HT-29 (cell line): Measurements from ENCODE around the gene ADAMTS17. TPM values are rescaled to one million over a fixed set of nuclear protein-coding genes. Genes with fewer than 3 reads are reported as not detected.
A peak's percentile ranks its signal among the peaks of the same experiment; 100 is the strongest.

ENCODE experiments used
- DNase-seq: peaks from one replicate; pipeline ENCODE4 v3.0.0-alpha.2; 2015; ENCODE audit warnings: low spot score
- total RNA-seq: library from RNA; depleted of rRNA; stranded (reverse); fragments of >200 nt; shearing (Covaris generic); gene quantifications from 2 replicates; pipeline ENCODE4 v1.2.3, GENCODE V29; 2014; rRNA removed

ADAMTS17 gene, protein sequence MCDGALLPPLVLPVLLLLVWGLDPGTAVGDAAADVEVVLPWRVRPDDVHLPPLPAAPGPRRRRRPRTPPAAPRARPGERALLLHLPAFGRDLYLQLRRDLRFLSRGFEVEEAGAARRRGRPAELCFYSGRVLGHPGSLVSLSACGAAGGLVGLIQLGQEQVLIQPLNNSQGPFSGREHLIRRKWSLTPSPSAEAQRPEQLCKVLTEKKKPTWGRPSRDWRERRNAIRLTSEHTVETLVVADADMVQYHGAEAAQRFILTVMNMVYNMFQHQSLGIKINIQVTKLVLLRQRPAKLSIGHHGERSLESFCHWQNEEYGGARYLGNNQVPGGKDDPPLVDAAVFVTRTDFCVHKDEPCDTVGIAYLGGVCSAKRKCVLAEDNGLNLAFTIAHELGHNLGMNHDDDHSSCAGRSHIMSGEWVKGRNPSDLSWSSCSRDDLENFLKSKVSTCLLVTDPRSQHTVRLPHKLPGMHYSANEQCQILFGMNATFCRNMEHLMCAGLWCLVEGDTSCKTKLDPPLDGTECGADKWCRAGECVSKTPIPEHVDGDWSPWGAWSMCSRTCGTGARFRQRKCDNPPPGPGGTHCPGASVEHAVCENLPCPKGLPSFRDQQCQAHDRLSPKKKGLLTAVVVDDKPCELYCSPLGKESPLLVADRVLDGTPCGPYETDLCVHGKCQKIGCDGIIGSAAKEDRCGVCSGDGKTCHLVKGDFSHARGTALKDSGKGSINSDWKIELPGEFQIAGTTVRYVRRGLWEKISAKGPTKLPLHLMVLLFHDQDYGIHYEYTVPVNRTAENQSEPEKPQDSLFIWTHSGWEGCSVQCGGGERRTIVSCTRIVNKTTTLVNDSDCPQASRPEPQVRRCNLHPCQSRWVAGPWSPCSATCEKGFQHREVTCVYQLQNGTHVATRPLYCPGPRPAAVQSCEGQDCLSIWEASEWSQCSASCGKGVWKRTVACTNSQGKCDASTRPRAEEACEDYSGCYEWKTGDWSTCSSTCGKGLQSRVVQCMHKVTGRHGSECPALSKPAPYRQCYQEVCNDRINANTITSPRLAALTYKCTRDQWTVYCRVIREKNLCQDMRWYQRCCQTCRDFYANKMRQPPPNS
- 3.0 and 4.2 TPM in 2 replicates for total RNA-seq

DNA sequence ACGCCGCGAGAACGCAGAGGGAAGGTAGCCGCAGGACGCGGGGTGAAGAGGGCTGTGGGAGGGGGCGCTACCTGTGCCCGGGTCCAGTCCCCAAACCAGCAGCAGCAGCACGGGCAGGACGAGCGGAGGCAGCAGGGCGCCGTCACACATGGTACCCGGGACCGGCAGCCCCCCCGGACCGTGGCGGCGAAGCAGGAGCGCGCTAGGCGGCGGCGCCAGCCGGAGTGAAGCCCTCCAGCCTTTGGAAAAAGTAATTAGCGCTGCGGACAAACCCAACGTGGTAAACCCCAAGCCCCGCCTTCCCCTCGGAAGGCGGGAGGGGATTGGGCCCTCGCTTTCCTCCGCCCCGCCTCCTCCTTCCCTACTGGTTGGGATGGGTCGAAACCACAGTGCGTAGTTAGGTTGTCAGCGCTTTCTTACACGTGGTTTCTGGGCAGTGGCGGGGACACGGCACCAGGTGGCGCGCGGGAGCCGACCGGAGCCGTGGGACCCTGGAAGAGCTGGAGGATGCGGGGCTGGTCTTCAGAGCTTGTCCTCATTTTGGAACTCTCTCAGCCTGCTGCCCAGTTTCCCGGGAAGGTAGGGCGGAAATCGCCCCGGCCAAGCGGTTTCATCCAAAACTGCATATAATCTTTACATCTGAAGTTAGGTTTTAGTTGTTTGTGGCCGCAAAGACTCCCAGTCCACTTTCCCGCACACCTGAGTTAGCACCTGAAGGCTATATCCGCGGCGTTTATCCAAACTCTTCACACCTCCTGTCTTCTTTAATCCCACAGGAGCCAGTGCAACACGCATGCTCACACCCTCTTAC, at the start of gene ADAMTS17:
Gene ADAMTS17, minus strand, starts transcription at position 226 of the 811 bp plus-strand sequence. Its CDS starts 76 bp downstream, at position 150.
- peak; percentile 98 for DNase-seq

DNA sequence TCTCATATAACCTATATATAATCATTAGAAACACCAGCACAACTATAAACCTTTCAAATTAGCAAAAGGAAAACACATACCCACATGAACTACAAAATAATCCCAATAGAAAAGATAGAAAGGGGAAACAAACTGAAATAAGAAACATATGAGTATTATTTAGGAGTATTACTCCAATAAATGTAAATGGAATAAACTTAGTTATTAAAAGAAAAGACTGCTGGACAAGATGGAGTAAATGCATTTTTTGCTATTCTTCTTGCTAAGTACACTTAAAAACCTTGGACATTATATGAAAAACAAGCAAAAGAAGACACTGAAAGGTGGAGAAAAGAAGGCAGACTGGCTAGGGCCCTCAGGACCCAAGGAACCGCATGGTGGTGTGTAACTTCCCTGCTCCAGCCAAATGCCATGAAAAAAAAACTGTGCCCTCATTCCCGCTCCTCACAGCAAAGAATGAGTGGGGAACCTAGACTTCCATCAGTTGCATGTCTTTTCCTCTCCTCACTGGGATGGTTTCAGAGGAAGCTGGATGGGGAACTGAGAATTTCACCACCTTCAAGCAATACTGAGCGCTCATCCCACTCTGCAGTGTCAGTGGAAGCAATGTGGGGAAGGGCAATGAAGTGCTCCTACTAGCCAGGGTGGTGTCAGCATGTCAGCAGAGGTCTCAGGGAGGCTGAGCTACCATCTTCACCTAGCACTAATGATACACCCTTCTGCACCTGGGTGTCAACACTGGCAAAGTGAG, 43.7 kb upstream of the ADAMTS17 start:
- DNase-seq = no peak

DNA sequence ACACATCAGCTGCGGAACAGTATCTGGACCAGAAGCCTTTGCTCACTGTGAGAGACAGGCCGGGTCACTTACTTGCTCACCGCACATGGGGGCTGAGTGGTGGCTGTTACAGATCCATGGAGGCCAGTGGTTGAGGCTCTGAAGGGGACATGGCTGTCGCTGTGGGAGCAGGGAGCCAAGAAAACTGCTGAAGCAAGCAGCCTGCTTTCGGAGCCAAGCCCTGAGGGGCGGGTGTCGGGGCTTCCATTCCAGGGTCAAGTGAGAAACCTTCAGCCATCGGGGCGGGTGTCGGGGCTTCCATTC, 42.3 kb upstream of the ADAMTS17 start:
- no peak for DNase-seq

DNA sequence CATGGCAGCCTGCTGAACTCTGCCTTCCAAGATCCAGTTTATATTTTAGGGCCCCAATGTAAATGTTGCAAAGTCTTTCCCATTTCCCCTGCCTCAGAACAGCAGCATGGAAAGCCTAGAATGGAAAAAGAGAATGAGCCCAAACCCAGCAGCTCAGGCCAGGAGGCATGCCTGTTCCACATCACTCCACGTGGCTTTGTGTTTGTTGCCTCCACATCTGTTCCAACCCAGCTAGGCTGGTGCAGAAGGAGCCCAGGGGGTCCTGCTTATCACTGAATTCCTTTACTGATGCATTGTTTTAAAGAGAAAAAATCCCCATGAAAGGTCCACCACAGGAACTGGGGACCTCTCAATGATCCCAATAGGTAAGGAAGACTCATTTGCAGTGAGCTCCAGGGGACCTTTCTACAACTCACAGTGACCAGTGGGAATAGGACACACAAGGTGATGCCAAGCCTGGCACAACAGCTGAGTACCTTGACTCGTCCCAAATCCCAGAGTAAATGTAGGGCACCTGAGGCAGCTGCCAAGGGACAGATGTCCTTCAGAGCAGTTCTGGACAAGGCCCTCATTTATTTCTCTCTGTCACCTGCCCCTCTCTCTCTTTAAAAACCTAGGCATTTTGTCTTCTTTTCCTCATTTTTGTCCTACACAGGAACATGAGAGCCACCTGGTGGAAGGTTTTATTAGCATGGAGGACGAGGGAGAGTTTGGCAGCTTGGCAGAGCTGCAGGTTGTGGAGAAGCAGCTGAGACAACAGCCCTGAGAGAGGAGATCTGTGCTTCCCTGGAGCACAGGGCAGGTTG, 41.7 kb upstream of the ADAMTS17 start:
- peak; percentile 57 for DNase-seq

DNA sequence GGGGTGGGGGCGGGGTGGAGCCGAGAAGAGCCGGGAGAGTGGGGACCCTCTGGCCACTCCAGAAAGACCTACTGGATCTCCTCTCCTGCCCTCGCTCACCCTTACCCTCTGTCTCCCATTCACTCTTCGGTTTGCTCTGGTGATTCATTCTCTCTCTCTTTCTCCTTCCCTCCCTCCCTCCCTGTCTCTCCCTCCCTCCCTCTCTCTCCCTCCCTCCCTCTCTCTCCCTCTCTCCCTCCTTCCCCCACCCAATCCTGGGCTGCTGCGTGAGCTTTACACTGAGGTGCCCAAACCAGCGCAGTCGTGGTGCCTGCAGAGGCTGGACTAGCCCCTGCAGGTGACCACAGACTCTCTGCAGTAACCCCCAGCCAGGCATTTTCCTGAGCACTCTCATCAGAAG, 32.2 kb upstream of the ADAMTS17 start:
- DNase-seq = no peak

DNA sequence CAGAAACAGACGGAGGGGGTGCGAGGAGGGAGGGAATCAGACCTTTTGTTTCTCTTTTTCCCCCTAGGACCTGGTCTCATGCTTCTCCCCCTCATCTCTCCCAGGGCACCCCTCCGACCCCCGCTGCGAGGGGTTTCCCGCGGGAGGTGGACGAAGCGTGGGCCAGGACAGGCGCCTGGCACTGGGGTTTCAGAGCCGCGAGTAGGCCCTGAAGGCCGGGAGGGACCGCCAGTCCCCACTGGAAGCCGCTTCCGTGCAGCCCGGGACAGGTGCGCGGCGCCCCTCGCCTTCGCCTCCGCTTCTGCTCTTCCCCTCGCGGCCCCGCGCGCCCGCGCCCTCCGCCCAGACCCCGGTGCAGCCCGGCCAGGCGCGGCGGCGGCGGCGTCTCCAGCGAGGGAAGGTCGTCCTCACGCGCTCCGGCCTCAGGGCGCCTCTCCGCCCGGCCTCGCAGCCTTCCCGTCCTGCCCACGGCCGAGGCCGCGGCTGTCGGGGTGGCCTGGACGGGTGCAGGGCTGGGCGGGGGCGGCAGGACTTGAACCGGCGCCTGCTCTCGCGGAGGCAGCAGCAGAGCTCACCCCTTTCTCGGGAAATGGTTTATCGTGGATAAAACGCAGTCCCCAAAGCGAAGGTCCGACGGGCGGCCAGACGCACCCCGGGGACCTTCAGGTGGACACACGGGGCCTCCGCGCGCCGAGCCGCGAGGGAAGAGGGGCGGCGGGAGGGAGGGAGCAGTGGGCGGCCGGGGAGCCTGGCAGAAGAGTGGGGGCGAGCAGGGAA, 31.5 kb upstream of the ADAMTS17 start:
- DNase-seq = no peak

DNA sequence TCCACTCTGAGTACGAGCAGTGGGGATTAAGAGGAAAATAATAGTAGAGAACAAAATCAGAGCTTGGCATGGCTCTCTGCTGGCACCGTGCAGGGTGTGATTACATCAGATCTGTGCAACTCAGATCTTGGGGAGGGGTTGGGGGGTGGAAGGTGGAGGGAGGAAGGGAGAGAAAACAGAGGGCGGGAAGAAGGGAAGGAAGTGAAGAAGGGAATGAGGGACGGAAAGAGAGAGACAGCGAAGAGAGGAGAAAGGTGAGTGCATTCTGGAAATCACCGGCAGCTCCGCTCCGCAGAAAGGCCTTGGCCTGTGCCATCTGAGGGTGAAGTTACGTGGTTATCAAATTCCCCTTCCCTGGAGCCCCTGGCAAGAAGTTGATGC, 31.0 kb upstream of the ADAMTS17 start:
- no peak for DNase-seq

DNA sequence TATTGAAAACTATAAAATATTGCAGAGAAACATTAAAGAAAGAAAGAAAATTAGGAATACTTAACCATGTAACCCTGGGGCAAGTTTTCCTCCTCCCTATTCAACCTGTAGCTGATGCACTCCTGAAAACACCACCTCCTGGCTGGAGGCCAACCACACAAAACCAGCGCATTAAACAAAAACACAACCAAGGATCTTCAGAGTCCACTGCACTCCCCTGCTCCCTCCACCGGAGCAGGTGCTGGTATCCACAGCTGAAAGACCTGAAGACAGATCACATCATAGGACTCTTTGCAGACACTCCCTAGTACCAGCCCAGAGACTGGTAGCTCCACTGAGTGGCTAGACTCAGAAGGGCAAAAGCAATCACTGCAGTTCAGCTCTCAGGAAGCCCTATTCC, 13.6 kb upstream of the ADAMTS17 start:
- no peak for DNase-seq

DNA sequence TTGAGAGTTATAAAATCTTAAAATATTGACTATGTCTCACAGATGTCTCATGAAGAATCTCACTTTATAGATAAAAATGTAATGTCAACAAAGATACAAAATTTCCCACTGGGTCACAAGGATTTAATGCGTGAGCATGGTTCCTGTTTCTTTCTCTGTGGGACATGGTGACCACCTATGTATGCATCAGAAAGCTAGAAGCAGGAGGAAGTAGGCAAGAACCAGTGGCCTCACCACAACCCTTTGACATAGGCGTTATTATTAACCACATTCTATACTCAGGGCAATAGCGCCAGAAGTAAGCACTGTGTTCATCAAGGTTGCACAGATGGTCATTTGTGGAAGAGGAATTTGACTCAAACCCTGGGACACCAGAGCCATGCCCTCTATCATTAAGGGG, 11.7 kb upstream of the ADAMTS17 start:
- DNase-seq = no peak

DNA sequence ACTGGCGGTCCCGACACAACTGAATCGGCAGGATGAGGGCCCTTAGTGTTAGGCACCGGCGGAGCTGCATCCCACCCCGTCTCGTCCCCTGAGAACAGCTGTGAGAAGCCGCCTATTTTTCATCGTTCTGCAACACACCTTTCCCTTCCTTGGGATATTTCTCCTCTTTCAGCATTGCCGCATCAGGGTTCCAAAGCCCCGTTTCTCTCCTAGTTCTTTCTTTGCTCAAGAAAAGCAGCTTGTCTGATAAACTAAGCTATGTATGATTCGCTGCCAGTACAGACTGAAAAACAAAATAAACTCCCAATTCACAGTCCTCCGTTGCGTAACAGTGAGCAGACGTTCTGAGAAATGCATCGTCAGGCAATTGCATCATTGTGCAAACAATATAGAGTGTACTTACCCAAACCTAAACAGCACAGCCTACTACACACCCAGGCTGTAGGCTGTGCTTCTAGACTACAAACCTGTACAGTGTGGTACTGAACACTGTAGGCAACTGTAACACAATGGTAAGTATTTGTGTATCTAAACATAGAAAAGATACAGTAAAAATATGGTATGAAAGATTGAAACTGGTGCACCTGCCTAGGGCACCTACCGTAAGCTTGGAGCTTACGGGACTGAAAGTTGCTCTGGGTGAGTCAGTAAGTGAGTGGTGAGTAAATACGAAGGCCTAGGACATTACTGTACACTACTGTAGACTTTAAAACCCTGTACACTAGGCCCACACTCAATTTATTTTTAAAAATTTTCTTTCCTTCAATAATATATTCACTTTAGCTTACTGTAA, 8.9 kb upstream of the ADAMTS17 start:
- DNase-seq = peak; percentile 64

DNA sequence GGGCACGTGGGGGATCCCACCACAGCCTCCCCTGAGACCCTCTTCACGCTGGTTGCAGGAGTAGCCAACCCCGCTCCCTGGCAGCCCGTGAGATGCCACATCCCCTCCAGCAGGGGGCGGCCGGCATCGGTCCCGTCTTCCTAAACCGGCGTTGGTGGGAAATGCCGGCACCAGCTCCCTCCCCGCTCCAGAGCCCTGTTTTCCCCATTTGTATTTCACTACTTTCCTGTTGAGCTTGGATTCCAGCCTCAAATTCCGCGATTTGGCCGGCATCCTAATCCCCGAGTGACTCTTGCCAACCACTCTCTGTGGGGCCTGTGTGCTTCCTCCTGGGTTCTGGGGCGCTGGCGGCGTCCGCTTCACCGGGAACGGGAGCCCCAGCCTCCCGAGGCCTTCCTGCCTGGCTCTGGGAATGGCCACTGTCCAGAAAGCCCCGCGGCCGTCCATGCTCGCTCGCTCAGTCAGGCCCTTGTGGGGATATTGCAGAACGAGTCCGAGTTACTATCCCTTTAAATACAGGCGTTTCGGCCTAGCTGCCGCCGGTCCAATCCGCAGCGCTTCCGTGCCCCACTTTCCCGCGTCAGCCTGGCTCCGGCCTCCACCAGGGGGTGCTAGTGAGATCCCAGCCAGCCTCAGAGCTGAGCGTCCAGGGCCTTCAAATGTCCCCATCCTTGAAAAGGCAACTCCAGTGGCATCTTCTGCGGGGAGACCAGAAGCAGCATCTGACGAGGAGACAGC, 8.1 kb upstream of the ADAMTS17 start:
- DNase-seq = peak; percentile 98

DNA sequence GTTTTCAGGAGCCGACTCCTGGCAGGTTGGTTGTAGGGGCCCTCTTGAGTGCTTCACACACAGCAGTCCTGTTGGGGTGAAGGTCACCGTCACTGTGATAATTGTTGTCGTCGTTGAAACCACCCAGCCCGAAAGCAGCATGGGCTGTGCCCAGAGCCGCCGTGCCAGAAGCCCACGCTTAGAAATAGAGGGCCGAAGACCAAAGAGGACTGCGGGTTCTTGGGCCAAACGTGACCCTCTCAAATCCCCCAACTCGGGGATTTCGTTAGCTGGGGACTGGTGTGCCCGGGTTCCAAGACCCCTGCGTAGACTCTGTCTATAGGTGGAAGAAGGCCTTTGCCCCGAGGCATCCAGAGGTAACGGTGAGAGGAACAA, 7.5 kb upstream of the ADAMTS17 start:
- DNase-seq = no peak

DNA sequence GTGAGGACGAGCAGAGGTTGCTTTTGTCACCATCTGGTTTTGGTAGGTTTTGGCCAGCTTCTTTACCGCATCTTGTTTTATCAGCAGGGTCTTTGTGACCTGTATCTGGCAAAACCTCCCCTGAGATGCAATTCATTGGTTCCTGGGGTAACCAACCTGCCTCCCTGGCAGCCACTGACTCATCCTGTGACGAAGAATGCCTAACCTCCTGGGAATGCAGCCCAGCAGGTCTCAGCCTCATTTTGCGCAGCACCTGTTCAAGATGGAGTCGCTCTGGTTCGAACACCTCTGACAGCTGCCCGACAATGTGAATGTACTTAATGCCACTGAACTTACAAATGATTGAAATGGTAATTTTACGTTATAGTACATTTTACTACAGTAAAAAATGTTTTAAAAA, 6.8 kb upstream of the ADAMTS17 start:
- DNase-seq = no peak

DNA sequence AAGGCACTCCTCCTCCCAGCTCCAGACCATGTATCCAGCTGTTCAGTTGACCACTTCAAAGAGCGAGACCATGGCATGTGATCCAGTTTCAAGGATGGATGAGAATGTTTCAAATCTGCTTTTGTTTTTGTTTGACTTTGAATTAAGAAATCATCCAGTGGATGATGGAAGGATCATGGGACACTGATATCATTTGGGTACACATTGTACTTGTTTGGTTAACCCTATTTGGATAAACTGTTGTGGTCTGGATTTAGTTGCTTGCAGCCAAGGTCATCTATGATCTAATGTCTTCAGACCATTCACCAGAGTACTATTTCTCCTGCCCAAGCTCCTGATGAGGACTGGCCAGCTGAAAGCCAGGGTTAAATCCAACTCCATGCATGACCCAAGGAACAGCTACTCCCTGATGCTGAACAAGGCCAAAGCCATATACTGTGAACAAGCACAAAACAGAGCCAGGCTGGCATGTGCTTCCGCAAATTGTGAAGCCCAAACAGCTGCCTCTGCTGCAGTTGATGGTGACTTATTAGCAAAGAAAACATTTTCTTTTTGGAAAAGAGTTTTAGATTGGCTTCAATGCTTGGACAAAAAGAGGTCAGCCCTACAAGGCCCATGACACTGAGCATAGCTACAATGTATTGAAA, 5.2 kb upstream of the ADAMTS17 start:
- no peak for DNase-seq

DNA sequence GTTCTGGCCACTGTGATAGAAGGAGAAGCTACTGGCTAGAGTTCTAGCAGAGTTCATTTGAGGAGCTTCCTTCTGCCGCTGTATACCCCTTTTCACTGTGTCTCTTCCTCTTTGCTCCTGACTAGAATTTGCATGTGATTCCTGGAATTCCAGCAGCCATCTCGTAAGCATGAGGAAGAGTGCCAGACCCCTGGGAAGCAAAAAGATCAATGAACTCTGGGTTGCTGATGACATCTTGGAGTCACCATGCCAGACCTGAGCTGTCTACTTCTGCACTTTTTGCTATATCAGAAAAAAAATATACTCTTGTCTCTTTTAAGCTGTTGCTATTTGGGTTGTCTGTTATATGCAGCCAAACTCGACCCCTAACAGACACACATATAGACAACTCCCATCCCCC, 3.7 kb upstream of the ADAMTS17 start:
- DNase-seq = no peak

DNA sequence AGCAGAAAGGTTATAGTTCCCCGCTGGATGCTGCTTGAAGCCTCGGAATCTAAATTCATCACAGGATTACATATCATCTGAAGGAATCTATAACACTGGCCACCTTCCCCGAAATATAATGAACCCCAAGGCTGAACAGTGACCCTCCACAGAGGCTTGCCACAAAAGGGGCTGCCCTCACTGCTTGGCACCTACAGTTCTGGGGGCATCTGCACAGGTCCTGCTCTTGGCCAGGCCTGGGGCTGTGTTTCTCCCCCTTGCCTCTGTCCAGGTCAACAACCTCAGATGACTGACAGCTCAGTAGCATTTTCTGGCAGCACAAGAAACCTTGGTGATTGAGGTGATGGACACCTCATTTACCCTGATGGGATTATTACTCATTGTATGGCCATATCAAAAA, 1.5 kb upstream of the ADAMTS17 start:
- DNase-seq = no peak

DNA sequence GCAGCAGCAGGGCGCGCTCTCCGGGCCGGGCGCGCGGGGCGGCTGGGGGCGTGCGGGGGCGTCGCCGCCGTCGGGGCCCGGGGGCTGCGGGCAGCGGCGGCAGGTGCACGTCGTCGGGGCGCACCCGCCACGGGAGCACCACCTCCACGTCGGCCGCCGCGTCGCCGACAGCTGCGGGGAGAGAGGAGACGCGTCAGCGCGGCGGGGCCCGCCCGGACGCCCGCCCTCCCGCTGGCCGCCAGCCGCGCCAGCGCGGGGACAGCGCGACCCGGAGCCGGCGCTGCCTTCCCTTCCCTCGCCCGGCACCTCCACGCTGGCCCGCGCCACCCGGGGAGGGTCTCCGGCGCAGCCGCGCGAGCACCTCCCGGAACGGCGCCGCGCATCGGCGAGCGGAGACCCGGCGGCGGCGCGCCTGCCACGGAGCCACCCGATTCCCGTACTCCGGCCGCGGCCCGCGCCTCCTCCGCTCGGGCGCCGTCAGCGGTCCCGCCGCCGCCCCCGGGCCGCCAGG, 481 bp downstream of the ADAMTS17 start:
- no peak for DNase-seq
